Spleen (tissue), 7 donors: ENCODE measurements around the gene GGA2.
A peak's percentile ranks its signal among the peaks of the same experiment; 100 is the strongest.

ENCODE experiments used
- CTCF ChIP-seq, 11 experiments: fragments of 200-600 bp in 7 of 11; fragments of 450-650 bp in 4 of 11; sonication (generic) in 4 of 11; IDR thresholded peaks in 8 of 11; conservative IDR thresholded peaks in 3 of 11; 1 replicate in 7 of 11; 2 replicates in 4 of 11; pipeline versions ENCODE4 v1.4.0 to v1.8.0; 2016 to 2021; ENCODE audit warnings: antibody characterized with exemption in 11 of 11, inconsistent platforms in 4 of 11, mild to moderate bottlenecking in 1 of 11
- POLR2A ChIP-seq, 3 donors: fragments of 450-650 bp; IDR thresholded peaks; one replicate each; pipeline ENCODE4 v1.5.1; 2017; ENCODE audit warnings: antibody characterized with exemption in 3 of 3, mild to moderate bottlenecking in 1 of 3
- POLR2AphosphoS5 ChIP-seq, 3 donors: sonication (generic); formaldehyde crosslinking; IDR thresholded peaks; one replicate each; pipeline ENCODE4 v1.5.1; 2017; ENCODE audit warnings: antibody characterized with exemption in 3 of 3
- donor health status: DM: no; HTN: no; CAD: no; lungs with moderate emphysema.
- donor health status: DM: no; HTN: no; CAD: no.
- donor health status: DM: no; HTN: no; CAD: no.

- TF ChIP-seq CTCF (IDR thresholded peaks at IDR 0.05 in 8 of 11, conservative IDR thresholded peaks at IDR 0.05 in 3 of 11): no peak
- no peak for TF ChIP-seq POLR2A (IDR thresholded peaks at IDR 0.05)
- TF ChIP-seq POLR2AphosphoS5 (IDR thresholded peaks at IDR 0.05): peak in 1 of 3 donors; percentile 30
Measured at GRCh38 chr16:23534868-23535860, 24.9 kb upstream of the GGA2 start.
